DMS79 treated with DMSO at 0.1 percent for 48 hours (cell line): ENCODE measurements around the gene MOB3B.

Experiments used
- DNase-seq: peaks from one replicate; lab custom pipeline; 2025; lab: John Stamatoyannopoulos, UW

The MOB3B gene

GRCh38 chr9:27337236-27337635 lies 192.4 kb downstream of the MOB3B start:
- no peak for DNase-seq

- DNase-seq, result no peak
Observed at GRCh38 chr9:27336829-27337228, 192.8 kb downstream of the MOB3B start.

DNA sequence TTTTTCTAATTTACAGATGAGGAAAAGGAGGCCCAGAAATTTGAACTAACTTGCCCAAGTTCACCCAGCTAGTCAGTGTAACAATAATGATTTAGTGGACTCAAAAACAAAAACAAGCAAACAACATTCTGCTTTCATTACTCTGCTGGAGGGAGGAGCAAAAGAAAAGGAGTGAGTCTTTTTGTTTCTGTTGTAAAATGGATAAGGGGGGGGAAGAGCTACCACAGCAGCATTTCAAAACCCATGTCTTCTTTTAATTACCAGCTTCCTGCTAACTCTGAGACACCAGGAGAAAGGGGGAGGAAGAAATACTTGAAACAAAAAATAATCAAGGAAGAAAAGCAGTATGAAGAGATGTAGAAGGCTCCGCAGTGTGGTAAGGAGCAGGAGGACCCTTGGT lies 193.5 kb downstream of the MOB3B start:
- DNase-seq, result no peak

- DNase-seq, result no peak
Observed at GRCh38 chr9:27335075-27335474, 194.5 kb downstream of the MOB3B start.

- DNase-seq, result peak; percentile 59
Observed at GRCh38 chr9:27333241-27334052, 196.2 kb downstream of the MOB3B start.

- DNase-seq, result no peak
Observed at GRCh38 chr9:27331393-27331792, 198.2 kb downstream of the MOB3B start.

- DNase-seq, result no peak
Observed at GRCh38 chr9:27329291-27329690, 200.3 kb downstream of the MOB3B start.

- no peak for DNase-seq
Observed at GRCh38 chr9:27328483-27328882, 201.1 kb downstream of the MOB3B start.

DNA sequence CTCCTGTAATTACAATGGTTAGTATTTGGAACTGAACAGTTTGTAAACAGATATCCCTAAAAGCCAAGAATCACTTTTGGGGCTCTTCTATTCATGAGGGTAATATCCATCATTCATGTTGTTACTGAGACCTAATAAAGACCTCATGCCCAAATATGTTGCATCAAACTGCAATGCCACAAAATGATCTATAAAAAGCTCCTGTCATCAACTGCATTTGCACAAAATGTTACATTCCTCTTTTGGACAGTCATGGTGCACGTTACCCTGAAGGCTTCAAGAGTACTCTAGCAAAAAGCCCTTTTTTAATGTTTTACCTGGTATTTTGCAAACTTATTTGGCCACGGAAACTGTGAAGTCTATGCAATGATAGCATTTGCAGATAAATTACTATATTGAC lies 218.4 kb downstream of the MOB3B start:
- DNase-seq, result no peak

DNA sequence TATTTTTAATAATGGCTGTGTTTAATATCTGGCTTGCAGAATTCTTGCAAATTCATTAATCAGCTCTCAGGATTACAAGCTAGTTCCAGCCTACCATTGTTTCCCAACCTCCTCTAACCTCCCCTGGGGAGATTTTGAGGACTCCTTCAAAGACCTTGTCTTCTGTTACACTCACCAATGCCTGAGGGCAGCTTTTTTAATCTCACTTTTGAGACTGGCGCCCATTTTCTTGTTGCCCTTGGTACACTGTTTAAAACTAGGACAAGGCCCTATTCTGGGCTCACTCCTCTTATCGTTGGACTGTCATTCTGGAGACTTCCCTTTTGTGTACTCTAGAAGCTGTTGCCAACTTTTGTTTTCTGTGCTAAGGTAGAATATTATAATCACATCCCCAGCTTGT lies 219.0 kb downstream of the MOB3B start:
- DNase-seq, result no peak

- DNase-seq, result no peak
Observed at GRCh38 chr9:27308691-27309390, 220.8 kb downstream of the MOB3B start.

- DNase-seq, result no peak
Observed at GRCh38 chr9:27304521-27304920, 225.1 kb downstream of the MOB3B start.

- no peak for DNase-seq
Observed at GRCh38 chr9:27303219-27303618, 226.4 kb downstream of the MOB3B start.

- no peak for DNase-seq
Observed at GRCh38 chr9:27297050-27297449, 232.6 kb downstream of the MOB3B start, which contains the start of gene EQTN. TSS of gene EQTN (minus strand) at chr9:27297150. CDS start at chr9:27297055, 95 bp downstream.

DNA sequence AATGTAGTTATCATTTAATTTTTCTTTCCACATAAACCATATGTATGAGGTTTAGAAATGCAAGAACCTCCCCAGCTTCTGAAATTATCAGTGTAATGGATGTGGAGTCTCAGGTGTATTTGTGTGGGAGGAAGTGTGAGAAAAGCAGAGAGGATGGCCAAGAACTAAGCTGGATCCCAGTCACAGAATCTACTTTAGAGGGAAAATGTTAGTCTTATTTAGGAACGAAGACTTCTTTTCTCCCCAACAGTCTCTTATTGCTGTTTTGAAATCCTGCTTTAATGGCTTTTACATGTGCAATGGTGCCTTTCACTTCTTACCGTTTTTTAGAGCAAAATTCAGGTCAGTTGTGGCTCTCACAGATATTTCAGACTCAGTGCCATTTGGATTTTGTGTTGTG lies 235.6 kb downstream of the MOB3B start:
- no peak for DNase-seq

GRCh38 chr9:27292659-27293405 lies 236.8 kb downstream of the MOB3B start:
- DNase-seq, result no peak

DNA sequence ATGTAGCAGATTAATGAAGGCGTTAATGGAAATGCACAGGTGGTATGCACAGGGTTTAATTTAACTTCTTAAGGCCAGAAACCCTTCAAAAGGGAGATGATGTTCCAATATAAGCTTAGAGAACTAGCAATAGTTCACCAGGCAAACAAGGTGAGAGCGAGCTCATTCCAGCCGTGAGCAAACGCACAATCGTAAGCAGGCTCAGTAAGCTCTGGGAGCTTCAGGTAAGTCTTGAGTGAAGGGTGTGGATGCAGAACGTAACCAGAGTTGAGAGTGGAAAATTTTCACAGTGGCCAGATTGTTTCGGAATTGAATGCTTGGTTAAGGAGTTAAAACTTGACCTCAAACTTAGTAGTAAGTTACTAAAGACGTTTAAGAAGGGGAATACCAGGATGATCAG lies 238.3 kb downstream of the MOB3B start:
- no peak for DNase-seq

DNA sequence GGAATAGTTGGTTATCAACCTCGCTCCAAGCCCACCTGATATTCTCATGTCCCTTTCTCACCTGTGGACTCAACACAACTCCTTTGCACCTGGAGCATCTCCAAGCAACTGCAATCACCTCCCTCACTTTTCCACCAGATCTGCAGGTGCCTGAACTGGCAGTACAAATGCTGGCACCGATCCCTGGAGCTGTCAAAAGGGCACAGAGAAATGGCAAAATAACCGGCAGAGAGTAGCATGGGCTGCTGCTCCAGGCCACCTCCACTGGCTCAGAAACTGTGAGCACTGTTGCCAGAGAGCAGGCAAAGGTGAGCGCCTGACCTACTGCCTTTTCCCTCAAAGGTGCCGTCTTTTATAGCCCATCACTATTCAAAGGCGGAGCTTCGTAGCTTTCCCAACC lies 247.3 kb downstream of the MOB3B start:
- DNase-seq, result no peak

GRCh38 chr9:27280860-27281259 lies 248.8 kb downstream of the MOB3B start:
- no peak for DNase-seq

GRCh38 chr9:27280249-27280648 lies 249.4 kb downstream of the MOB3B start:
- DNase-seq, result no peak

- DNase-seq, result no peak
Observed at GRCh38 chr9:27279611-27280010, 250.0 kb downstream of the MOB3B start.

DNA sequence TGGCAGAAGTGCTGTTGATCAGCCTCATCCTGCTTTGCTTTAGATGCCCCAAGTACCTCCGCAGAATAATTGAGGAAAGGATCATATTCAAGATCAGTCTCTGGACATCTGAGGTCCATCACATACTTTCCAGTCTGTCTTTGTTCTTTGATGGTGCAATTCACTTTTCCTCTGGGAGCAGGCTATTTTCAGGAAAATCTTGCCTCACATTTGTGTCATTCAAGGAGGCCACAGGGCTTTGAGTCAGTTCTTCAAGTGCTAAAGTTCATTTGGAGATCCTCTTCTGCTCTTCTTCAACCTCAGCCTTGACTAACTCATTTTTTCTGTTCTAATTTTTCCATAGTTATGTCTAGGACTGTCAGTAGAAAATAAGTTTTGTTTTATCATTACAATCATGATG lies 251.2 kb downstream of the MOB3B start:
- no peak for DNase-seq
